Measurements from ENCODE around the gene PRRG1.
"Not testable (repeated sequence)": the region's sequence is repeated elsewhere in the genome, so short reads cannot be mapped to it uniquely, and the experiment has no call there.

PRRG1 gene

DNA sequence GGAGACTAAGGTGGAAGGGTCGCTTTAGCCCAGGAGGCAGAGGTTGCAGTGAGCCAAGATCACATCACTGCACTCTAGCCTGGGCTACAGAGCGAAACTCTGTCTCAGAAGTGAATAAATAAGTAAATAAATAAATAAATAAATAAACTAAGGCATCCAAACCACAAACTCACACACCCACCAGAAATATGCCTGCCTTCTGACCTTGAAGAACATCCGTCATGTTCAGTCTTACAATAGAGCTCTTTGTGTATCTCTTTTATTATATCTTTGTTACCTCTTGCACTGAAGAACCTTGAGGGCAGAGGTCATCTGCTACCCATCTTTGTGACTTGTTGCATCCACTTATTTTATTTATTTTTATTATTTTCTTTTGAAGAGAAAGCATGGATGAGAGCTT is 71.6 kb downstream of the PRRG1 start:
- no peak for TF ChIP-seq EZH2phosphoT487 (IDR thresholded peaks at IDR 0.05; ENCODE audit: borderline replicate concordance)
- TF ChIP-seq, protein P1, sequence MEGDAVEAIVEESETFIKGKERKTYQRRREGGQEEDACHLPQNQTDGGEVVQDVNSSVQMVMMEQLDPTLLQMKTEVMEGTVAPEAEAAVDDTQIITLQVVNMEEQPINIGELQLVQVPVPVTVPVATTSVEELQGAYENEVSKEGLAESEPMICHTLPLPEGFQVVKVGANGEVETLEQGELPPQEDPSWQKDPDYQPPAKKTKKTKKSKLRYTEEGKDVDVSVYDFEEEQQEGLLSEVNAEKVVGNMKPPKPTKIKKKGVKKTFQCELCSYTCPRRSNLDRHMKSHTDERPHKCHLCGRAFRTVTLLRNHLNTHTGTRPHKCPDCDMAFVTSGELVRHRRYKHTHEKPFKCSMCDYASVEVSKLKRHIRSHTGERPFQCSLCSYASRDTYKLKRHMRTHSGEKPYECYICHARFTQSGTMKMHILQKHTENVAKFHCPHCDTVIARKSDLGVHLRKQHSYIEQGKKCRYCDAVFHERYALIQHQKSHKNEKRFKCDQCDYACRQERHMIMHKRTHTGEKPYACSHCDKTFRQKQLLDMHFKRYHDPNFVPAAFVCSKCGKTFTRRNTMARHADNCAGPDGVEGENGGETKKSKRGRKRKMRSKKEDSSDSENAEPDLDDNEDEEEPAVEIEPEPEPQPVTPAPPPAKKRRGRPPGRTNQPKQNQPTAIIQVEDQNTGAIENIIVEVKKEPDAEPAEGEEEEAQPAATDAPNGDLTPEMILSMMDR (conservative IDR thresholded peaks at IDR 0.05; ENCODE audit: low read length): no peak
- no peak overlapping the region for H3K9ac ChIP-seq (ENCODE audit: low read depth, low read length, poor library complexity, severe bottlenecking)
- no peaks in the 10 kb centered on the region for H3K79me2 ChIP-seq (ENCODE audit: insufficient read depth, low read length)
- no peaks in the 10 kb centered on the region for H4K20me1 ChIP-seq (ENCODE audit: insufficient read depth, low read length, poor library complexity, severe bottlenecking)
- no peaks in the 10 kb centered on the region for H3F3A ChIP-seq (ENCODE audit: low read depth)
- no peak overlapping the region for H3K4me3 ChIP-seq (ENCODE audit: low read length, poor library complexity, severe bottlenecking)
- H3K36me3 ChIP-seq (ENCODE audit: insufficient read depth, low read length): no peaks in the 10 kb centered on the region
- no peak overlapping the region for H3K4me2 ChIP-seq (ENCODE audit: low read depth, low read length, poor library complexity, severe bottlenecking)
- H2AFZ ChIP-seq (ENCODE audit: low read length): no peak overlapping the region
- H3K9me3 ChIP-seq (ENCODE audit: insufficient read depth, low read depth, low read length): no peaks in the 10 kb centered on the region
- H3K9me2 ChIP-seq (replicated peaks; ENCODE audit: low read depth, low read length): no peaks in the 10 kb centered on the region
- no peaks in the 10 kb centered on the region for H3K4me1 ChIP-seq (ENCODE audit: insufficient read depth, low read length, poor library complexity, severe bottlenecking)
- no peaks in the 10 kb centered on the region for H3K27me3 ChIP-seq (ENCODE audit: insufficient read depth, low read length, poor library complexity, severe bottlenecking)

GRCh38 chrX:37424000-37424429 is 74.9 kb downstream of the PRRG1 start:
- Histone ChIP-seq H3K36me3 (ENCODE audit: insufficient read depth, low read length) (no peaks in the 10 kb centered on the region), H2AFZ (ENCODE audit: low read length) (no peak overlapping the region), H3K4me3 (ENCODE audit: low read length, poor library complexity, severe bottlenecking) (no peak overlapping the region), H3K9ac (ENCODE audit: low read depth, low read length, poor library complexity, severe bottlenecking) (no peak overlapping the region), H3K79me2 (ENCODE audit: insufficient read depth, low read length) (no peaks in the 10 kb centered on the region), H3K9me3 (ENCODE audit: insufficient read depth, low read depth, low read length) (no peaks in the 10 kb centered on the region), H3K4me1 (ENCODE audit: insufficient read depth, low read length, poor library complexity, severe bottlenecking) (no peaks in the 10 kb centered on the region), H3K4me2 (ENCODE audit: low read depth, low read length, poor library complexity, severe bottlenecking) (no peak overlapping the region), H3K9me2 (replicated peaks; ENCODE audit: low read depth, low read length) (no peaks in the 10 kb centered on the region), H3K27me3 (ENCODE audit: insufficient read depth, low read length, poor library complexity, severe bottlenecking) (no peaks in the 10 kb centered on the region), H3F3A (ENCODE audit: low read depth) (no peaks in the 10 kb centered on the region), H4K20me1 (ENCODE audit: insufficient read depth, low read length, poor library complexity, severe bottlenecking) (no peaks in the 10 kb centered on the region)
- TF ChIP-seq, protein P1 (conservative IDR thresholded peaks at IDR 0.05; ENCODE audit: low read length): no peak
- TF ChIP-seq EZH2phosphoT487 (IDR thresholded peaks at IDR 0.05; ENCODE audit: borderline replicate concordance): no peak

- no peaks in the 10 kb centered on the region for H3K79me2 ChIP-seq (ENCODE audit: insufficient read depth, low read length)
- H4K20me1 ChIP-seq (ENCODE audit: insufficient read depth, low read length, poor library complexity, severe bottlenecking): no peaks in the 10 kb centered on the region
- no peak overlapping the region for H3K4me3 ChIP-seq (ENCODE audit: low read length, poor library complexity, severe bottlenecking)
- H3F3A ChIP-seq (ENCODE audit: low read depth): no peaks in the 10 kb centered on the region
- H3K9me2 ChIP-seq (replicated peaks; ENCODE audit: low read depth, low read length): no peaks in the 10 kb centered on the region
- TF ChIP-seq, protein P1 (conservative IDR thresholded peaks at IDR 0.05; ENCODE audit: low read length): no peak
- TF ChIP-seq EZH2phosphoT487 (IDR thresholded peaks at IDR 0.05; ENCODE audit: borderline replicate concordance): no peak
- no peak overlapping the region for H3K4me2 ChIP-seq (ENCODE audit: low read depth, low read length, poor library complexity, severe bottlenecking)
- no peaks in the 10 kb centered on the region for H3K27me3 ChIP-seq (ENCODE audit: insufficient read depth, low read length, poor library complexity, severe bottlenecking)
- no peak overlapping the region for H3K9ac ChIP-seq (ENCODE audit: low read depth, low read length, poor library complexity, severe bottlenecking)
- H3K9me3 ChIP-seq (ENCODE audit: insufficient read depth, low read depth, low read length): no peaks in the 10 kb centered on the region
- H3K36me3 ChIP-seq (ENCODE audit: insufficient read depth, low read length): no peaks in the 10 kb centered on the region
- H2AFZ ChIP-seq (ENCODE audit: low read length): no peak overlapping the region
- H3K4me1 ChIP-seq (ENCODE audit: insufficient read depth, low read length, poor library complexity, severe bottlenecking): no peaks in the 10 kb centered on the region
These were observed 76.2 kb downstream of the PRRG1 start for GRCh38 chrX:37425370-37425769.

- H3K4me2 ChIP-seq (ENCODE audit: low read depth, low read length, poor library complexity, severe bottlenecking); H3K79me2 ChIP-seq (ENCODE audit: insufficient read depth, low read length); H3K36me3 ChIP-seq (ENCODE audit: insufficient read depth, low read length); H2AFZ ChIP-seq (ENCODE audit: low read length); H3K27me3 ChIP-seq (ENCODE audit: insufficient read depth, low read length, poor library complexity, severe bottlenecking); H4K20me1 ChIP-seq (ENCODE audit: insufficient read depth, low read length, poor library complexity, severe bottlenecking); H3K4me3 ChIP-seq (ENCODE audit: low read length, poor library complexity, severe bottlenecking); H3K9ac ChIP-seq (ENCODE audit: low read depth, low read length, poor library complexity, severe bottlenecking); H3K9me2 ChIP-seq (replicated peaks; ENCODE audit: low read depth, low read length); H3K4me1 ChIP-seq (ENCODE audit: insufficient read depth, low read length, poor library complexity, severe bottlenecking); H3F3A ChIP-seq (ENCODE audit: low read depth); H3K9me3 ChIP-seq (ENCODE audit: insufficient read depth, low read depth, low read length): not testable (repeated sequence)
These were observed 79.8 kb downstream of the PRRG1 start for GRCh38 chrX:37428962-37429361.

All from Loucy (cell line).